Measurements from ENCODE around the gene VEGFB. TPM values are rescaled to one million over a fixed set of nuclear protein-coding genes. Genes with fewer than 3 reads are reported as not detected.

VEGFB gene
- total RNA-seq, 1 donor from 2014 or later, result 44.9 TPM

GRCh38 chr11:64235437-64236161 is 1.2 kb downstream of the VEGFB start:
- no peaks in the 10 kb centered on the region for H3K9me3 ChIP-seq
- no peak for DNase-seq (ENCODE audit: extremely low spot score in 2 of 2)
- intact Hi-C loops (cut with DNase I), result loop anchor here (5.0 kb wide), 1 partner anchor 72 kb away; the partner anchor contains the start of gene ESRRA
- no peaks in the 10 kb centered on the region for H3K27me3 ChIP-seq
- peak overlapping the region; percentile 94 for H3K27ac ChIP-seq
- H3K4me3 ChIP-seq, result peak overlapping the region; percentile 62 to 94
- no peak for TF ChIP-seq POLR2AphosphoS5 (IDR thresholded peaks at IDR 0.05; ENCODE audit: insufficient read depth in 1 of 2, low read depth in 1 of 2)
- no peak for TF ChIP-seq POLR2A (IDR thresholded peaks at IDR 0.05)
- no peak for TF ChIP-seq CTCF (IDR thresholded peaks at IDR 0.05)
- peaks cover 0 to 18% of the 10 kb centered on the region in 2 donors for H3K36me3 ChIP-seq
- peaks cover 65% of the 10 kb centered on the region for H3K4me1 ChIP-seq

GRCh38 chr11:64237484-64237951 is 3.1 kb downstream of the VEGFB start:
- TF ChIP-seq CTCF (IDR thresholded peaks at IDR 0.05) (no peak), POLR2A (IDR thresholded peaks at IDR 0.05) (no peak), POLR2AphosphoS5 (IDR thresholded peaks at IDR 0.05; ENCODE audit: insufficient read depth in 1 of 2, low read depth in 1 of 2) (no peak)
- no peaks in the 10 kb centered on the region for H3K9me3 ChIP-seq
- H3K27ac ChIP-seq, result peak overlapping the region; percentile 56
- intact Hi-C loops (cut with DNase I), result loop anchor here (5.0 kb wide), 1 partner anchor 70 kb away; the partner anchor contains the start of gene ESRRA
- H3K4me3 ChIP-seq, result no peak overlapping the region
- no peak for DNase-seq (ENCODE audit: extremely low spot score in 2 of 2)
- H3K27me3 ChIP-seq, result no peaks in the 10 kb centered on the region
- H3K36me3 ChIP-seq, result peaks cover 0 to 18% of the 10 kb centered on the region in 2 donors
- peaks cover 55% of the 10 kb centered on the region for H3K4me1 ChIP-seq

GRCh38 chr11:64238076-64238475 is 3.7 kb downstream of the VEGFB start:
- Histone ChIP-seq H3K36me3 (peaks cover 0 to 18% of the 10 kb centered on the region in 2 donors), H3K9me3 (no peaks in the 10 kb centered on the region), H3K4me1 (peaks cover 57% of the 10 kb centered on the region), H3K4me3 (no peak overlapping the region), H3K27ac (peak overlapping the region; percentile 56), H3K27me3 (no peaks in the 10 kb centered on the region)
- intact Hi-C loops (cut with DNase I), result loop anchor here (5.0 kb wide), 1 partner anchor 69 kb away; the partner anchor contains the start of gene ESRRA
- DNase-seq (ENCODE audit: extremely low spot score in 2 of 2), result no peak
- TF ChIP-seq CTCF (IDR thresholded peaks at IDR 0.05) (no peak), POLR2AphosphoS5 (IDR thresholded peaks at IDR 0.05; ENCODE audit: insufficient read depth in 1 of 2, low read depth in 1 of 2) (no peak), POLR2A (IDR thresholded peaks at IDR 0.05) (no peak)

GRCh38 chr11:64238999-64239398 is 4.6 kb downstream of the VEGFB start:
- Histone ChIP-seq H3K9me3 (no peaks in the 10 kb centered on the region), H3K4me3 (no peak overlapping the region), H3K36me3 (peaks cover 0 to 26% of the 10 kb centered on the region in 2 donors), H3K27me3 (no peaks in the 10 kb centered on the region), H3K27ac (peak overlapping the region; percentile 100), H3K4me1 (peaks cover 58% of the 10 kb centered on the region)
- TF ChIP-seq POLR2AphosphoS5 (IDR thresholded peaks at IDR 0.05; ENCODE audit: insufficient read depth in 1 of 2, low read depth in 1 of 2) (no peak), POLR2A (IDR thresholded peaks at IDR 0.05) (no peak), CTCF (IDR thresholded peaks at IDR 0.05) (no peak)
- no peak for DNase-seq (ENCODE audit: extremely low spot score in 2 of 2)
- intact Hi-C loops (cut with DNase I), result loop anchor here (5.0 kb wide), 1 partner anchor 68 kb away; the partner anchor contains the start of gene ESRRA
